GM23338 (cell line): ENCODE data around the gene KICS2. TPM values are rescaled to one million over a fixed set of nuclear protein-coding genes. Genes with fewer than 3 reads are reported as not detected.
A peak's percentile ranks its signal among the peaks of the same experiment; 100 is the strongest.

ENCODE experiments used
- ATAC-seq: fragments of 200-7000 bp; cut with Tn5 transposase; 3 replicates; pipeline ENCODE4 v1.9.1; 2020
- DNase-seq: peaks from one replicate; pipeline ENCODE4 v3.0.0-alpha.2; 2015; ENCODE audit warnings: low spot score
- H2AFZ ChIP-seq: fragments of 200-600 bp; sonication (generic); 2 replicates; pipeline ENCODE4 v1.8.0; 2016; ENCODE audit warnings: antibody characterized with exemption, mild to moderate bottlenecking, moderate library complexity
- H3F3A ChIP-seq: fragments of 200-600 bp; sonication (generic); replicated peaks from 2 replicates; pipeline ENCODE4 v1.8.0; 2017; ENCODE audit warnings: antibody characterized with exemption, mixed run types, low read depth
- H3K27ac ChIP-seq: fragments of 200-600 bp; sonication (generic); 2 replicates; pipeline ENCODE4 v1.6.1; 2016; ENCODE audit warnings: low read depth
- H3K27me3 ChIP-seq: fragments of 200-600 bp; sonication (generic); 2 replicates; pipeline ENCODE4 v1.8.0; 2016; ENCODE audit warnings: mild to moderate bottlenecking, mixed run types, moderate library complexity; ENCODE audit not compliant: insufficient read depth
- H3K36me3 ChIP-seq: fragments of 200-600 bp; sonication (generic); 2 replicates; pipeline ENCODE4 v1.8.0; 2016; ENCODE audit warnings: mild to moderate bottlenecking; ENCODE audit not compliant: insufficient read depth
- H3K4me1 ChIP-seq: fragments of 200-600 bp; sonication (generic); 2 replicates; pipeline ENCODE4 v1.8.0; 2016; ENCODE audit warnings: mild to moderate bottlenecking, moderate library complexity; ENCODE audit not compliant: insufficient read depth
- H3K4me2 ChIP-seq: fragments of 200-600 bp; sonication (generic); 2 replicates; pipeline ENCODE4 v1.7.1; 2017; ENCODE audit warnings: mixed run types
- H3K4me3 ChIP-seq: fragments of 200-600 bp; sonication (generic); 2 replicates; pipeline ENCODE4 v1.6.1; 2016; ENCODE audit warnings: mixed run types
- H3K79me2 ChIP-seq: fragments of 200-600 bp; sonication (generic); replicated peaks from 2 replicates; pipeline ENCODE4 v1.8.0; 2017; ENCODE audit warnings: mild to moderate bottlenecking; ENCODE audit not compliant: insufficient read depth
- H3K9me2 ChIP-seq: fragments of 200-600 bp; sonication (generic); 2 replicates; pipeline ENCODE4 v1.8.0; 2017; ENCODE audit not compliant: insufficient read depth
- H4K20me1 ChIP-seq: fragments of 200-600 bp; sonication (generic); replicated peaks from 2 replicates; pipeline ENCODE4 v1.8.0; 2017; ENCODE audit warnings: mild to moderate bottlenecking; ENCODE audit not compliant: insufficient read depth
- H3K27ac Mint-ChIP-seq: 2 replicates; pipeline ENCODE4 v1.8.0; 2020; ENCODE audit warnings: inconsistent platforms, mild to moderate bottlenecking, moderate library complexity, mixed read lengths
- H3K27me3 Mint-ChIP-seq: 3 replicates; pipeline ENCODE4 v1.8.0; 2022; ENCODE audit warnings: low read depth, mild to moderate bottlenecking, moderate library complexity, mixed read lengths, inconsistent platforms; ENCODE audit not compliant: insufficient read depth, poor library complexity
- H3K36me3 Mint-ChIP-seq: 3 replicates; pipeline ENCODE4 v1.8.0; 2021; ENCODE audit warnings: low read depth, mild to moderate bottlenecking, inconsistent platforms, moderate library complexity, mixed read lengths
- H3K4me1 Mint-ChIP-seq: 3 replicates; pipeline ENCODE4 v1.8.0; 2020; ENCODE audit warnings: mild to moderate bottlenecking, inconsistent platforms, mixed read lengths
- H3K4me3 Mint-ChIP-seq: 3 replicates; pipeline ENCODE4 v1.8.0; 2021; ENCODE audit warnings: moderate library complexity, mild to moderate bottlenecking, inconsistent platforms, mixed read lengths
- H3K9me3 Mint-ChIP-seq: 3 replicates; pipeline ENCODE4 v1.8.0; 2020; ENCODE audit warnings: moderate library complexity, mild to moderate bottlenecking, inconsistent platforms, mixed read lengths
- CREB1 ChIP-seq: fragments of 250-450 bp; sonication (Bioruptor Pico); IDR thresholded peaks from 2 replicates; pipeline ENCODE4 v1.5.0; 2020; ENCODE audit warnings: low read depth, mild to moderate bottlenecking, moderate library complexity
- EZH2phosphoT487 ChIP-seq: fragments of 200-600 bp; sonication (generic); IDR thresholded peaks from one replicate; pipeline ENCODE4 v1.8.1; 2018; ENCODE audit warnings: antibody characterized with exemption; ENCODE audit not compliant: unreplicated experiment
- ZNF114 ChIP-seq: fragments of 250-450 bp; sonication (Bioruptor Pico); IDR thresholded peaks from 2 replicates; pipeline ENCODE4 v1.5.0; 2020; ENCODE audit warnings: mild to moderate bottlenecking, moderate library complexity
- ZNF462 ChIP-seq: fragments of 250-450 bp; sonication (Bioruptor Pico); IDR thresholded peaks from 2 replicates; pipeline ENCODE4 v1.5.0; 2020; ENCODE audit warnings: mild to moderate bottlenecking, moderate library complexity
- polyA plus RNA-seq: library from polyadenylated mRNA; unstranded; fragments of >200 nt; fragmentation: Nextera tagmentation; extraction: Ambion mirVana; gene quantifications from 2 replicates; pipeline ENCODE4 v1.2.1, GENCODE V29; 2016
- total RNA-seq: library from RNA; depleted of rRNA; stranded (reverse); fragments of >200 nt; shearing (Covaris generic); gene quantifications from 2 replicates; pipeline ENCODE4 v1.2.3, GENCODE V29; 2014
- TF ChIP-seq, protein P1 (sequence below): IDR thresholded peaks from one replicate; pipeline ENCODE4 v1.6.1; 2018; ENCODE audit warnings: antibody characterized with exemption; ENCODE audit not compliant: unreplicated experiment

The KICS2 gene
- total and polyA plus RNA-seq, 2 experiments from 2014 or later = 7.6 to 10.5 TPM

DNA sequence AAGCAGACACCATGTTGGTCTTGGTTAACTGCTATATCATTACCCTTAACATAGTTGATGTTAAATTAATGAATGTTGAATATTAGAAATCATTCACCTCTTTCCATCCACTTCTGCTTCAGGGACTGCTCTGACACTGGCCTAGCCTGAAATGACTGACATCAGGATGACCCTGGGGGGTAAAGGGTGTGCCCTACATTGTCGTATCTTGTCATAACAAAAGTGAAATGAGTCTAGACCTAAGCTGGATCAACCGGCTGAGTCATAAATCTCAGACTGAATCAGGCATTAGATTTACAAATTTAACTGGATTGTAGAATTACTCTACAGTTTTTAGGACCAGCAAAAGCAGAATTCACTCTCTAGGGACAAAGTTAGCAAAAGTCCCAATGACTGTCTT is 35.3 kb downstream of the KICS2 start:
- no peaks in the 10 kb centered on the region for H3K36me3 Mint-ChIP-seq
- no peak overlapping the region for H3K4me3 Mint-ChIP-seq
- Histone ChIP-seq H3K36me3 (no peaks in the 10 kb centered on the region), H3F3A (no peaks in the 10 kb centered on the region), H3K4me3 (no peak overlapping the region), H3K4me2 (no peak overlapping the region), H2AFZ (no peak overlapping the region), H3K9me2 (no peaks in the 10 kb centered on the region), H3K79me2 (no peaks in the 10 kb centered on the region), H3K27ac (no peak overlapping the region), H3K27me3 (no peaks in the 10 kb centered on the region), H3K4me1 (no peaks in the 10 kb centered on the region), H4K20me1 (no peaks in the 10 kb centered on the region; the same call in 1 of the 2 replicates)
- TF ChIP-seq EZH2phosphoT487 (no peak), CREB1 (CRISPR knock-in tag) (no peak), ZNF462 (CRISPR knock-in tag) (no peak), ZNF114 (no peak)
- TF ChIP-seq, protein P1, sequence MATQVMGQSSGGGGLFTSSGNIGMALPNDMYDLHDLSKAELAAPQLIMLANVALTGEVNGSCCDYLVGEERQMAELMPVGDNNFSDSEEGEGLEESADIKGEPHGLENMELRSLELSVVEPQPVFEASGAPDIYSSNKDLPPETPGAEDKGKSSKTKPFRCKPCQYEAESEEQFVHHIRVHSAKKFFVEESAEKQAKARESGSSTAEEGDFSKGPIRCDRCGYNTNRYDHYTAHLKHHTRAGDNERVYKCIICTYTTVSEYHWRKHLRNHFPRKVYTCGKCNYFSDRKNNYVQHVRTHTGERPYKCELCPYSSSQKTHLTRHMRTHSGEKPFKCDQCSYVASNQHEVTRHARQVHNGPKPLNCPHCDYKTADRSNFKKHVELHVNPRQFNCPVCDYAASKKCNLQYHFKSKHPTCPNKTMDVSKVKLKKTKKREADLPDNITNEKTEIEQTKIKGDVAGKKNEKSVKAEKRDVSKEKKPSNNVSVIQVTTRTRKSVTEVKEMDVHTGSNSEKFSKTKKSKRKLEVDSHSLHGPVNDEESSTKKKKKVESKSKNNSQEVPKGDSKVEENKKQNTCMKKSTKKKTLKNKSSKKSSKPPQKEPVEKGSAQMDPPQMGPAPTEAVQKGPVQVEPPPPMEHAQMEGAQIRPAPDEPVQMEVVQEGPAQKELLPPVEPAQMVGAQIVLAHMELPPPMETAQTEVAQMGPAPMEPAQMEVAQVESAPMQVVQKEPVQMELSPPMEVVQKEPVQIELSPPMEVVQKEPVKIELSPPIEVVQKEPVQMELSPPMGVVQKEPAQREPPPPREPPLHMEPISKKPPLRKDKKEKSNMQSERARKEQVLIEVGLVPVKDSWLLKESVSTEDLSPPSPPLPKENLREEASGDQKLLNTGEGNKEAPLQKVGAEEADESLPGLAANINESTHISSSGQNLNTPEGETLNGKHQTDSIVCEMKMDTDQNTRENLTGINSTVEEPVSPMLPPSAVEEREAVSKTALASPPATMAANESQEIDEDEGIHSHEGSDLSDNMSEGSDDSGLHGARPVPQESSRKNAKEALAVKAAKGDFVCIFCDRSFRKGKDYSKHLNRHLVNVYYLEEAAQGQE = no peak
- DNase-seq (no peak), ATAC-seq (no peak)
- no peaks in the 10 kb centered on the region; the same call in 2 of the 3 replicates for H3K4me1 Mint-ChIP-seq
- no peaks in the 10 kb centered on the region for H3K9me3 Mint-ChIP-seq
- 0 out of 2 replicates have a peak overlapping the region, but pooled peaks have one; percentile 25 for H3K27ac Mint-ChIP-seq
- H3K27me3 Mint-ChIP-seq = no peaks in the 10 kb centered on the region
